ENCODE results near the gene CD58.

The CD58 gene

DNA sequence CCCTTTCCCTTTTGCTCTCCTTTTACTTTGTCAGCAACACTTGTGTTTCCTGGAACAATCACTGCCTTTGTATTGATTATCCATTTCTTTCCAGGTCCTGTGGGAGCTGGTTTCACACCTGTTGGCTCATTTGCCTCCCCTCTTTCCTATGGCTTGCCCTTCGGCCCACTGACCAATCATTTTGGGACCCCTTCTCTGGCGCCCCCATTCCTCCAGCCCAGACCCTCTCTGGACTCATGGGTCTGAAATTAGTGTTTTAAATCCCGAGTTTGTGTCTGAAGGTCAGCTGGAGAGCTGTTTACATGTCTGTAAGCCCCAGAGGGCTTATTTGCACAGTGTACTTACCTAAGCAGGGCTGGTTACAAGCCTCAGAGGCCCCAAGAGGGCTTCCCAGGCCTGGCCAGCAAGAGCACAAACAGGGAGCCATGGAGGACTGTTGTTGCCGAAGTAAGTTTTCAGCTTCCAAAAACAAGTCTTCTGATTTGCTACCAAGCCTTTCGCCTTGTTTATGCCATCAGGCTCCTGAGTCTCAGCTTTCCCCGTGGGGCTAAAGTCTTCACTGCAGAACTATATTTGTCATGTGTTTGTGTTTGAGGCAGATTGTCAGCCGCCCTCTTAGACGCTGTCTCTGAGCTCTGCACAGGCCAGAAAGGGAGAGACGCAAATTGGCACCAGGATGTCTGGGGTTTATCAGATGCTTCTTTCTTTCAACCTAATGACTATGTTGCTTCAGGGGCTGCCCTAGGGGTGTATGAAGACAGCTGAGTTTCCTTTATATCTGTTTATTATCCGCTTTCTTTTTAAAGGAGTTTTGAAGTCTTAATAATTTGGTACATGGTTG is 104.8 kb downstream of the CD58 start:
- DNase-seq (ENCODE audit: low read depth): no peak

DNA sequence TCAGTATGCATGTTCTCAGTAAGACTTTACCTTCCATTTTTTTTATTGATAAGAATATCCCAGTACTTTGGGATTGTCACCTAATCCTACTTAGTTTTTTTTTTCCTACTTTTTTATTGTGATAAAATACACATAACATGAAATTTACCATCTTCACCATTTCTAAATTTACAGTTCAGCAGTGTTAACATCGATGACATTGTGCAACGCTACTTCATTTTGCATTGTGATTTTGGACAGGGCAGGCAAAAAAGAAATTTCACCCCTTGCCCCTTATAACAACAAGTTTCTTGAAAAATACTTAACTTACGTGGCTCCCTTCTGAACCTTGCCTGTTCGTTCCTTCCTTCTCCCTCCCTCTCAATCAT is 105.4 kb downstream of the CD58 start:
- no peak for DNase-seq (ENCODE audit: low read depth)

Data from stimulated activated CD8-positive, alpha-beta memory T cell treated with anti-CD3 and anti-CD28 coated beads, Interleukin-7, amount 100 ng/mL, for 24 hours (primary cell).